Vagina (tissue), 2 donors: ENCODE measurements around the gene SPOCK2. TPM values are rescaled to one million over a fixed set of nuclear protein-coding genes. Genes with fewer than 3 reads are reported as not detected.

Source experiments
- DNase-seq, 2 donors: peaks; one replicate each; pipeline ENCODE4 v3.0.0-alpha.2; 2017; ENCODE audit errors: extremely low spot score in 2 of 2
- H3K27ac ChIP-seq: fragments of 200-600 bp; sonication (generic); one replicate; pipeline ENCODE4 v1.5.1; 2019
- H3K27me3 ChIP-seq: fragments of 200-600 bp; sonication (generic); one replicate; pipeline ENCODE4 v1.5.1; 2019
- H3K36me3 ChIP-seq, 2 donors: fragments of 200-600 bp; sonication (generic); one replicate each; pipeline ENCODE4 v1.5.1; 2017 to 2019
- H3K4me1 ChIP-seq: fragments of 200-600 bp; sonication (generic); one replicate; pipeline ENCODE4 v1.5.1; 2019
- H3K4me3 ChIP-seq, 2 donors: fragments of 200-600 bp; sonication (generic); 1 replicate in 1 of 2; 2 replicates in 1 of 2; pipeline ENCODE4 v1.5.1; 2016 to 2019
- H3K9me3 ChIP-seq: fragments of 200-600 bp; sonication (generic); one replicate; pipeline ENCODE4 v1.5.1; 2019
- CTCF ChIP-seq, 3 experiments: fragments of 450-650 bp in 2 of 3; fragments of 200-600 bp in 1 of 3; sonication (generic) in 1 of 3; IDR thresholded peaks; one replicate each; pipeline ENCODE4 v1.5.1; 2017 to 2019; ENCODE audit warnings: antibody characterized with exemption in 3 of 3, mild to moderate bottlenecking in 2 of 3, moderate library complexity in 2 of 3
- POLR2A ChIP-seq, 2 donors: fragments of 450-650 bp; IDR thresholded peaks; one replicate each; pipeline ENCODE4 v1.6.1; 2017; ENCODE audit warnings: antibody characterized with exemption in 2 of 2, mild to moderate bottlenecking in 2 of 2, moderate library complexity in 2 of 2
- POLR2AphosphoS5 ChIP-seq, 2 donors: sonication (generic); formaldehyde crosslinking; IDR thresholded peaks; one replicate each; pipeline ENCODE4 v1.9.0; 2017; ENCODE audit warnings: antibody characterized with exemption in 2 of 2, mild to moderate bottlenecking in 2 of 2, low read depth in 1 of 2; ENCODE audit not compliant: insufficient read depth in 1 of 2
- intact Hi-C: fragments of 100-400 bp; cut with DNase I; formaldehyde crosslinking; loops from one replicate; pipeline ENCODE4 v1.15.1; 2023
- total RNA-seq: library from RNA; depleted of rRNA; stranded (reverse); fragments of >200 nt; gene quantifications from one replicate; pipeline ENCODE4 v1.2.3, GENCODE V29; 2016

The SPOCK2 gene
- total RNA-seq, 1 donor from 2014 or later, result 46.9 TPM

GRCh38 chr10:72107325-72108003 lies 19.1 kb upstream of the SPOCK2 start:
- intact Hi-C loops, result no loop called here
- peaks cover 12% of the 10 kb centered on the region for H3K4me1 ChIP-seq
- H3K36me3 ChIP-seq, result peaks cover 0 to 4% of the 10 kb centered on the region in 2 donors
- no peak overlapping the region for H3K4me3 ChIP-seq
- H3K9me3 ChIP-seq, result no peaks in the 10 kb centered on the region
- DNase-seq, result no peak
- H3K27me3 ChIP-seq, result no peaks in the 10 kb centered on the region
- no peak overlapping the region for H3K27ac ChIP-seq
- no peak for TF ChIP-seq POLR2AphosphoS5 (IDR thresholded peaks at IDR 0.05; ENCODE audit: insufficient read depth in 1 of 2, low read depth in 1 of 2)
- no peak for TF ChIP-seq CTCF (IDR thresholded peaks at IDR 0.05)
- no peak for TF ChIP-seq POLR2A (IDR thresholded peaks at IDR 0.05)

GRCh38 chr10:72106896-72107295 lies 18.5 kb upstream of the SPOCK2 start:
- Histone ChIP-seq H3K36me3 (peaks cover 0 to 5% of the 10 kb centered on the region in 2 donors), H3K4me1 (peaks cover 12% of the 10 kb centered on the region), H3K9me3 (no peaks in the 10 kb centered on the region), H3K4me3 (no peak overlapping the region), H3K27ac (no peak overlapping the region), H3K27me3 (no peaks in the 10 kb centered on the region)
- intact Hi-C loops, result no loop called here
- no peak for DNase-seq
- TF ChIP-seq CTCF (IDR thresholded peaks at IDR 0.05), result no peak
- TF ChIP-seq POLR2A (IDR thresholded peaks at IDR 0.05), result no peak
- TF ChIP-seq POLR2AphosphoS5 (IDR thresholded peaks at IDR 0.05; ENCODE audit: insufficient read depth in 1 of 2, low read depth in 1 of 2), result no peak

GRCh38 chr10:72106154-72106849 lies 18.0 kb upstream of the SPOCK2 start:
- intact Hi-C loops, result no loop called here
- Histone ChIP-seq H3K4me1 (peaks cover 12% of the 10 kb centered on the region), H3K4me3 (no peak overlapping the region), H3K36me3 (peaks cover 0 to 11% of the 10 kb centered on the region in 2 donors), H3K9me3 (no peaks in the 10 kb centered on the region), H3K27me3 (no peaks in the 10 kb centered on the region), H3K27ac (no peak overlapping the region)
- no peak for TF ChIP-seq POLR2AphosphoS5 (IDR thresholded peaks at IDR 0.05; ENCODE audit: insufficient read depth in 1 of 2, low read depth in 1 of 2)
- no peak for TF ChIP-seq CTCF (IDR thresholded peaks at IDR 0.05)
- TF ChIP-seq POLR2A (IDR thresholded peaks at IDR 0.05), result no peak
- no peak for DNase-seq

- peaks cover 0 to 17% of the 10 kb centered on the region in 2 donors for H3K36me3 ChIP-seq
These were observed 17.4 kb upstream of the SPOCK2 start for GRCh38 chr10:72105710-72106109.

More at GRCh38 chr10:72105710-72106109, 17.4 kb upstream of the SPOCK2 start:
- peaks cover 12% of the 10 kb centered on the region for H3K4me1 ChIP-seq
- H3K4me3 ChIP-seq, result no peak overlapping the region
- no peaks in the 10 kb centered on the region for H3K9me3 ChIP-seq
- TF ChIP-seq CTCF (IDR thresholded peaks at IDR 0.05), result no peak
- no peak for TF ChIP-seq POLR2A (IDR thresholded peaks at IDR 0.05)
- no peak for TF ChIP-seq POLR2AphosphoS5 (IDR thresholded peaks at IDR 0.05; ENCODE audit: insufficient read depth in 1 of 2, low read depth in 1 of 2)
- intact Hi-C loops, result no loop called here
- no peak for DNase-seq
- H3K27me3 ChIP-seq, result no peaks in the 10 kb centered on the region
- H3K27ac ChIP-seq, result no peak overlapping the region
